Stimulated activated CD4-positive, alpha-beta T cell treated with anti-CD3 and anti-CD28 coated beads, Interleukin-2, amount 100 ng/mL, for 48 hours (primary cell): Measurements from ENCODE around the gene HSF5.
"Not testable (repeated sequence)": the region's sequence is repeated elsewhere in the genome, so short reads cannot be mapped to it uniquely, and the experiment has no call there.

Experiments used
- DNase-seq, 2 donors: peaks; one replicate each; pipeline ENCODE4 v3.0.0-alpha.2; 2020

The HSF5 gene

GRCh38 chr17:58515286-58515685 is 27.1 kb upstream of the HSF5 start:
- DNase-seq: no peak

GRCh38 chr17:58514770-58515157 is 26.6 kb upstream of the HSF5 start:
- DNase-seq: no peak

DNA sequence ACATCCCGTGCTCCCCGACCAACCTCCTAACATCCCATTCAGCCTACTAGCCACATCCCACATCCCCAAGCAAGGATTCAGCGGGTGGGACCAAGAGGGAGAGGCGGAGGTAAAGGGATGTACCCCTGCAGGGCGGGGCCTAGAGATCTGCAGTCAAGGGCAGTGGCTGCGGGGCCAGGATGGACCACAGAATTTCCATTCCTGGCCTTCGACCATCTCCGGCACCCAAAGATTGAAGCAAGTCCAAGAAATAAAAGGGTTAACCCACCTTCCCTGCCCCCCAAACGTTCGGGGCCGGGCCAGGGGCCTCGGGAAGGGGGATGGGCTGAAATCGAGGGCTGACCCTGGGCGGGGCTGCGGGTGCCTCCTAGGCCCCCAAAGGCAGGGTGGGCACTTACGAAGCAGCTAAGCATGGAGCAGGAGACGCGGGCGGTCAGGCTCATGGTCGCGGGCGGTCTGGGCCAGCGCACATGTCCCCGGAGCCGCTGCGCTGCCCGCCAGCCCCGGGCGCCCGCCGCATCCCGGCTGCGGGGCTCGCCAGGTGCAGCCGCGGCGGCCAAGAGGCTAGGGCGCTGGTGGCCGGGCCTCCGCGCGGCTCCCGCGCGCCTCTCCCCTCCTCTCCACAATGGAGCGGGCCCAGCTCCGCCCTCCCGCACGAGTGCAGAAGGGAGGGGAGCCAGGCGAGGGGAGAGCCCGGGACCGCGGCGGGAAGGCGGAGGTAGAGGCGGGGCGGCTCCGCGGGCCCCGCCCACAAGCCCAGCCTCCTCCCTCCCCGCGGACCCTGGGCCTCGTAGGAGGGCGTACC is 26.0 kb upstream of the HSF5 start, which contains the start of gene MTMR4:
MTMR4 (minus strand) TSS at position 674 of the 805 bp plus-strand sequence; CDS start at position 443, 231 bp downstream.
- peak; percentile 66 to 71 for DNase-seq

- DNase-seq: no peak
Observed at GRCh38 chr17:58513267-58513964, 25.2 kb upstream of the HSF5 start.

DNA sequence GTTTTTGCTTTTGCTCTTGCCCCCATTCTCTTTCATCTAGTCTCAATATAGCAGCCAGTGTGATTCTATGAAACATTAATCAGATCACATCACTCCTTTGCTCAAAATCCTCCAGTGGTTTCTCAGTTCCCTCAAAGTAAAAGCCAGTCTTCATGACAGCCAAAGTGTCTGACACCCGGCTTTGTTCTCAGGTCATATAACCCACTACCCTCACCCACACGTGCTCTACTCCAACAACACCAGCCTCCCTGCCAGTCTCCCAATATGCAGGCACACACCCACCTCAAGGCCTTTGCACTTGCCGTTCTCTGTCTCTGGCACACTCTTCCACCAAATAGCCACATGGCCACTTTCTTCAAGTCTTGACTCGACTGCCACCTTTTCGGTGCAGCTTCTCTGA is 21.9 kb upstream of the HSF5 start:
- no peak for DNase-seq

DNA sequence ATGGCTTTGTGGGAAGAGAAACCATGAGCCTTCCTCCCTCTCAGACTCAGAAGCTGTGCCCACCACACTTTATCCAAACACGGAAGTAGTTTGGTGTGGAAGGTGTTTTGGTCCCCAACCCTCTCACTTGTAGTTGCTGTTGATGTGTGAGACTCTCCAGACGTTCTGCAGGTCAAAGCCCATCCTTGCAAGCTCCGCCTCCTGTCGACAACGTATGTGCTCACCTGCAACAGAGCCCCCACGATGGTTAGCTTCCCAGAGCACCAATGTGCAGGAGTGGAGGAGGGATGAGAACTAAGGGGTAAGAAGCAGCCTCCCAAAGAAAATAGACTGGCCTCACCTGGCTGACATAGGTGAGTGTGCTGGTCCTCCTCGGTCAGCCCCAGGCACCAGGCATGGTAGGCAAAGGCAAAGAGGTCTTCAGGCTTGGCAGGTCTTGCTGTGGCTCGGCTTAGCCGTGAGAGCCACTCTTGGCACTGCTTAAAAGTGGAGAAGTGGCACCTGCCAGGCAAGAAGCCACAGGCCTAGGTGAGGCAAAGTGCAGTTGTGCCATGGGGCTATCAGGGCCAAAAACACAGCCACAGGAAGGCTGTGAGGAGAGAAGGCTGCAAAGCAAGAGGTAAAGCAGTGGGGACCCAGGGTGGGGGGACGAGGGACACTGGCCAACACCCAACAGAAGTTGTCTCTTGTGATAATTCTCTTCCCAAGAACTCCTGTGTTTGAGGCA is 20.3 kb upstream of the HSF5 start:
- no peak for DNase-seq

DNA sequence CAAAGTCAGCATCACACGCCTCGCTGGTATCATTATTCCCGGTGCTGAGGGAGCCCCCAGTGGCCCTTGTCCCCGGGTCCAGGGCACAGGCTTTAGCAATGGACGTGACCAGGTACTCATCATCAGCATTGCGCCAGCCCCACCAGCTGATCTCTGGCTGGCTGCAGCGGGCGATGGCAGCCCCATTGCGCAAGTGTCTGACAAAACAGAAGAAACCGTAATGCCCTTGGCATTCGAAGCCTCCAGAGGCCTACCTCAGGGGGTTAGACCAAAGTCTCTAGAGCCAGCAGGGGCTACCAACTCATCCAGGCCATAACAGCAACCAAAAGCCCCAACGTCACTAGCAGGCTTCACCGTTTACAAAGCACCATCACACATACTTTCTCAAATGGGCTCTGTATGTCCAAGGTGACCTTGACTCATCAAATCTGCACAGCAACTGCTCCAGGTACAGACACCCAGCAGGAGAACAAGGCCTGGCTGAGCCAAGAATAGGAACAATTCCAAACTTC is 19.0 kb upstream of the HSF5 start:
- DNase-seq: no peak

GRCh38 chr17:58506354-58507080 is 18.3 kb upstream of the HSF5 start:
- no peak for DNase-seq

- DNase-seq: no peak
Observed at GRCh38 chr17:58504826-58505351, 16.7 kb upstream of the HSF5 start.

DNA sequence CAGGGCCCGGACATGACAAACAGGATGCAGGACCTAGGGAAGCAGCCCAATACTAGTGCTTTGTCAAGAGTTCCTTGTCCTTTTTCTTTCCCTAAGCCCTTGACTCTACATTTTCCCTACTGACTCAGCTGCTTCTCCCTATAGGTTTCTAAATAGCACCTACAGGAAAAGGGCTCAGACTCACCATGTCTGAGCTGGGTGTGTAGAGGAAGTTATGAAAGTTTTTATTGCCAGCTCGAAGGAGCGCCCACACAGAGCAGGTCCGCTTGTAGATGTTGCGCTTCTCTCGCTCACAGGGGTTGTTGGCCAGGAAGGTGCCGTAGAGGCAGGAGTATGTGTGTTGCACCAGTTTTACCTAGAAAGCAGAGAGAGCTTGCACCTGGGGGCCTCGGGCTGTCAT is 15.7 kb upstream of the HSF5 start:
- DNase-seq: no peak

GRCh38 chr17:58503134-58503533 is 14.9 kb upstream of the HSF5 start:
- not testable (repeated sequence) for DNase-seq

DNA sequence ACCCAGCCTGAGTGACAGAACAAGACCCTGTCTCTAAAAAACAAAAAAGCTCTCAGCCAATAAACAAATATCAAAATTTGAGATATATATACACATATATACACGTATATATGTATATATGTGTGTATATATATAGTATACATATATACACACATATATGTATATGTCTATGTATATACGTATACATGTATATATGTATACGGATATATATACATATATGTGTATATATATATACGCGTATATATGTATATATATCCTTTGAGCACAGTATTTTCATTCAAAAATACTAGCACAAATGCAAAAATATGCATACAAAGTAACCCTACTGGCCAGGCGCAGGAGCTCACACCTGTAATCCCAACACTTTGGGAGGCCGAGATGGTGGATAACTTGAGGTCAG is 13.2 kb upstream of the HSF5 start:
- no peak for DNase-seq

DNA sequence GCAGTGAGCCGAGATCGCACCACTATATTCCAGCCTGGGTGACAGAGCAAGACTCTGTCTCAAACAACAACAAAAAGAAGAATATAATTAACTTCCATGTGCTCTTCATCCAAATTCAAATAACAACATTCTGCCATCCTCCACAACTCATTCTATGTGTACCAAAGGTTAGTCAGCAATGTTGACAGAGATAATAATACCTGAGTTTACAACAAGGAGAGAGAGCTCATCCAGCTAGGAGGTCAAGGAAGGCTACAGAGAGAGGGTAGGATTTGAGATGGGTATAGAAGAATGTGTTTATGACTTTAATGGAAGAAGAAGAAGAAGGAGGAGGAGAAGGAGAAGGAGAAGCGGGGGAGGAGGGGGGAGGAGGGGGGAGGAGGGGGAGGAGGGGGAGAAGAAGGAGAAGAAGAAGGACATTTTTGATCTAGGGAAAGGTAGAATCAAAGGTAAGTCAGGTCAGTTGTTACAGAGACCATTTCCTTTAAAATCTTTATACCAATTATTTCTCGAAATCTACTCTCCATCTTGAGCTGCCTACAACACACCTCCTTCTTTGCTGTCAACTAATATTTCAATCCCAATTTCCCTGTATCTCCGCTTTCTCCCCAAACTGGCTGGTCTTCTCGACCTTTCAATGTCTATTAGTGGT is 10.1 kb upstream of the HSF5 start:
- DNase-seq: no peak

- no peak for DNase-seq
Observed at GRCh38 chr17:58493506-58493905, 5.3 kb upstream of the HSF5 start.

DNA sequence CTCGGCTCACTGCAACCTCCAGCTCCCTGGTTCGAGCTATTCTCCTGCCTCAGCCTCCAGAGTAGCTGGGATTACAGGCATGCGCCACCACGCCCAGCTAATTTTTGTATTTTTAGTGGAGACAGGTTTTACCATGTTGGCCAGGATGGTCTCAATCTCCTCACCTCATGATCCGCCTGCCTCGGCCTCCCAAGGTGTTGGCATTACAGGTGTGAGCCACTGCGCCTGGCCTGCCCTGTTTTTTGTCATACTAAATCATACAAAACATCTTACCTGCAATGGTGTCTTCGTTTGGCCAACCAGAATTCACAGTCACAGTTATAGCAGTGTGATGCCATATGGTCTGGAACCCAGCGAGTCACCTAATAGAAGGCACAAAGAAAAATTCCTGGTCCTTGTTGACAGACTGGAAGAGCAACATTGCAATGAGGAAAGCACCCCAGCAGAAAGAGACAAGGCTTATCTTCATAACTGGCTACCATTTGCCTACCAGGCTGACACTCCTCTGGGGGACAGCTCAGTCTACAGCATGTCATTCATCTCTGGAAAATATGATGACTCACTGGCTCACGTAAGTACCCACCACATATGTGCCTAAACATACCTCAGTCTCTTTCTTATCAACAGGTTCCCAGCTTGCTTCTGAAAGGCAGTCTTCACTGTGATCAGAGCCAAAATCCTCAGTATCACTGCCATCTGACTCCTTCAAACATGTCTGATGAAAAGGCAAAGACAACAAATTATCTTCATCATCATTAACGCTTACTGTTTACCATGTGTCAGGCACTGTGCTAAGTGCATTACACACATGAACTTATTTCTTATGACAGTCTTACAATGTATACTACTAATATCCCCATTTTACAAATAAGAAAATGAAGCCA is 4.3 kb upstream of the HSF5 start:
- no peak for DNase-seq

DNA sequence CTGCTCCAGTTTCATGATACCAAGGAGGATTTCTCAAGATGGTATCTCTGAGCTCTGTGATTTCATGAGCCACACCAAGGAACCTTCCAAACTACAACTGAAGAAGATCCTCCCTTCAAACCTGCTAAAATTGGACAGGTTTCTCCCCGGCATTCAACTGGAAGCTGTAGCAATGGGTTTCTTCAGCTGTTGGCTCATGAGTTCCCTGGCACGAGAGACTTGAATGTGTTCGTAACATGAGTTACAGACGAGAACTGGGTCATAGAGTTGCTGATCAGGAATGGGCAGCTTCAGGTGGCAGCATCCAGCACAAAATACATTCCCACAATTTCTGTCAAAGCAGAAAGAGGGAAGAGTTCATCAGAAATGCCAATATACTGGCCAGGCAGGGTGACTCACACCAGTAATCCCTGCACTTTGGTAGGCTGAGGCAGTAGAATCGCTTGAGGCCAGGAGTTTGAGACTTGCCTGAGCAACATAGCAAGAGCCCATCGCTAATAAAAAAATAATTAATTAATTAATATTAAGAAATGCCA is 3.4 kb upstream of the HSF5 start:
- no peak for DNase-seq

DNA sequence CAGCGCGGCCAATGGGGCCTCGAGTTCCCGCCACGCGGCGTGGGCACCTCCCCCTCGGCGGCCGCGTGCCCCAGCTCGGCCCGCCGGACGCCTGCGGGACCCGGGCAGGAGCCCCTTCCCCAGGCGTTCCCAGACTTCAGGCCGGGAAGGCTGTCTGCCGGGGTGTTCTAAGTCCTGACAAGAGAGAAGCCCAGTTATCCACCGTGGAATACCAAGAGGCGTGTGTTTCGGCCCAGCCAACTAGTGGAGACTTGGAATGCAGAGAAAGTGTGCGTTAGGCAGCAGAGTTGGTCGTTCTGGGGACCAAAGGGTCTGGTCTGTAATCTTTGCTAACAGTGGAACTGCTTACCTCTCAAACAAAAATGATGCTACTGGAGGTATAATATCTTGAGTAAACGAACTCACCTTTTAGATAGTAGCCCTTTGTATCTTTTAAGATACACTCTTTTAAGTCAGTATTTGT is 251 bp upstream of the HSF5 start:
- DNase-seq: no peak

GRCh38 chr17:58484600-58484999 is 3.6 kb downstream of the HSF5 start:
- no peak for DNase-seq

GRCh38 chr17:58481798-58482197 is 6.4 kb downstream of the HSF5 start:
- DNase-seq: not testable (repeated sequence)

- no peak for DNase-seq
Observed at GRCh38 chr17:58480090-58480489, 8.1 kb downstream of the HSF5 start.
